HepG2 (cell line): Measurements from ENCODE around the gene DMXL1. TPM values are rescaled to one million over a fixed set of nuclear protein-coding genes. Genes with fewer than 3 reads are reported as not detected.

ENCODE experiments used
- CREM ChIP-seq, 2 experiments: sonication (generic) in 1 of 2; formaldehyde crosslinking in 1 of 2; IDR thresholded peaks; 2 replicates each; pipeline versions ENCODE4 v1.4.0 to v1.6.1; 2016 to 2020; ENCODE audit warnings: antibody characterized with exemption in 1 of 2, mild to moderate bottlenecking in 1 of 2, missing genetic modification reagents in 1 of 2
- GFI1 ChIP-seq: sonication (generic); formaldehyde crosslinking; IDR thresholded peaks from 2 replicates; pipeline ENCODE4 v1.5.0; 2020; ENCODE audit warnings: missing genetic modification reagents, mild to moderate bottlenecking, borderline replicate concordance
- GZF1 ChIP-seq: sonication (generic); formaldehyde crosslinking; IDR thresholded peaks from 2 replicates; pipeline ENCODE4 v1.5.1; 2020; ENCODE audit warnings: mild to moderate bottlenecking, missing genetic modification reagents
- KLF9 ChIP-seq: IDR thresholded peaks from 2 replicates; pipeline ENCODE4 v1.6.1; 2016; ENCODE audit warnings: low read depth
- MIER3 ChIP-seq: IDR thresholded peaks from 2 replicates; pipeline ENCODE4 v1.6.1; 2016; ENCODE audit warnings: missing compliant biosample characterization, borderline replicate concordance
- PCBP1 ChIP-seq: fragments of 200-400 bp; formaldehyde crosslinking; IDR thresholded peaks from 2 replicates; pipeline ENCODE4 v1.6.1; 2017; ENCODE audit warnings: mild to moderate bottlenecking, low read depth, low read length, borderline replicate concordance
- RFX5 ChIP-seq: IDR thresholded peaks from 2 replicates; pipeline ENCODE4 v1.6.1; 2011; ENCODE audit warnings: low read depth, low read length, improper control_type of control experiment
- SAFB2 ChIP-seq: sonication (generic); formaldehyde crosslinking; IDR thresholded peaks from 2 replicates; pipeline ENCODE4 v1.5.1; 2020; ENCODE audit warnings: missing genetic modification reagents, low read depth, mild to moderate bottlenecking, borderline replicate concordance
- SATB2 ChIP-seq: sonication (generic); formaldehyde crosslinking; IDR thresholded peaks from 2 replicates; pipeline ENCODE4 v1.5.0; 2020; ENCODE audit warnings: missing genetic modification reagents
- SRF ChIP-seq: IDR thresholded peaks from 2 replicates; pipeline ENCODE4 v1.6.1; 2011; ENCODE audit warnings: mild to moderate bottlenecking, low read depth, low read length, moderate library complexity
- TBP ChIP-seq: sonication (generic); formaldehyde crosslinking; IDR thresholded peaks from 2 replicates; pipeline ENCODE4 v1.5.0; 2020; ENCODE audit warnings: missing genetic modification reagents
- TP53 ChIP-seq: sonication (generic); formaldehyde crosslinking; conservative IDR thresholded peaks from 2 replicates; pipeline ENCODE4 v1.4.0; 2020; ENCODE audit warnings: missing genetic modification reagents
- TRAFD1 ChIP-seq: sonication (generic); formaldehyde crosslinking; IDR thresholded peaks from 2 replicates; pipeline ENCODE4 v1.5.1; 2020; ENCODE audit warnings: missing genetic modification reagents, mild to moderate bottlenecking, borderline replicate concordance
- ZFYVE20 ChIP-seq: sonication (generic); formaldehyde crosslinking; IDR thresholded peaks from 2 replicates; pipeline ENCODE4 v1.8.0; 2023; ENCODE audit warnings: low read depth, mild to moderate bottlenecking, moderate library complexity, missing genetic modification reagents, borderline replicate concordance
- ZNF124 ChIP-seq: sonication (generic); formaldehyde crosslinking; IDR thresholded peaks from 2 replicates; pipeline ENCODE4 v1.4.0; 2020; ENCODE audit warnings: missing genetic modification reagents
- ZNF264 ChIP-seq: sonication (generic); formaldehyde crosslinking; IDR thresholded peaks from 2 replicates; pipeline ENCODE4 v1.4.0; 2020; ENCODE audit warnings: missing genetic modification reagents
- ZNF414 ChIP-seq: sonication (generic); formaldehyde crosslinking; IDR thresholded peaks from 2 replicates; pipeline ENCODE4 v1.5.0; 2020; ENCODE audit warnings: missing genetic modification reagents
- ZNF432 ChIP-seq: sonication (generic); formaldehyde crosslinking; IDR thresholded peaks from 2 replicates; pipeline ENCODE4 v1.5.0; 2020; ENCODE audit warnings: missing genetic modification reagents, mild to moderate bottlenecking, borderline replicate concordance
- ZNF572 ChIP-seq: sonication (generic); formaldehyde crosslinking; IDR thresholded peaks from 2 replicates; pipeline ENCODE4 v1.5.1; 2020; ENCODE audit warnings: mild to moderate bottlenecking, missing genetic modification reagents
- ZNF576 ChIP-seq: sonication (generic); formaldehyde crosslinking; IDR thresholded peaks from 2 replicates; pipeline ENCODE4 v1.4.0; 2020; ENCODE audit warnings: mild to moderate bottlenecking, missing genetic modification reagents
- ZNF615 ChIP-seq: sonication (generic); formaldehyde crosslinking; IDR thresholded peaks from 2 replicates; pipeline ENCODE4 v1.5.0; 2020; ENCODE audit warnings: mild to moderate bottlenecking, missing genetic modification reagents, borderline replicate concordance
- ZSCAN21 ChIP-seq: sonication (generic); formaldehyde crosslinking; IDR thresholded peaks from 2 replicates; pipeline ENCODE4 v1.8.0; 2022; ENCODE audit warnings: mild to moderate bottlenecking, missing genetic modification reagents, moderate library complexity, borderline replicate concordance
- polyA plus RNA-seq, 8 experiments: library from polyadenylated mRNA; depleted of rRNA in 3 of 8; stranded (reverse) in 7 of 8; unstranded in 1 of 8; fragments of >200 nt; fragmentation: Illumina TruSeq in 4 of 8; extraction: Trizol in 4 of 8; gene quantifications; 2 replicates each; pipeline versions ENCODE4 v1.2.1 to v1.2.3, GENCODE V29; 2011 to 2016; ENCODE audit warnings: low read depth in 4 of 8, missing spikeins in 1 of 8, mixed read lengths in 1 of 8; ENCODE audit not compliant: insufficient read depth in 1 of 8
- total RNA-seq, 5 experiments: library from RNA; depleted of rRNA; stranded (reverse); fragments of >200 nt; fragmentation: Illumina TruSeq; extraction: Trizol; gene quantifications; 2 replicates each; pipeline ENCODE4 v1.2.3, GENCODE V29; 2016; ENCODE audit warnings: low read depth in 1 of 5

Gene DMXL1
- total and polyA plus RNA-seq, 2 of the 13 experiments (the other 11 are each of a cell fraction or from before 2014, with no cell fraction given): 6.9 to 18.6 TPM

- TF ChIP-seq CREM (IDR thresholded peaks at IDR 0.05): peak; percentile 88
- TF ChIP-seq CREM (CRISPR knock-in tag; IDR thresholded peaks at IDR 0.05): no peak
- TF ChIP-seq TBP (CRISPR knock-in tag): 0 out of 2 replicates have a peak, but pooled peaks have one; percentile 73
- 0 out of 2 replicates have a peak, but pooled peaks have one; percentile 43 for TF ChIP-seq TP53 (CRISPR knock-in tag)
- no peak for TF ChIP-seq ZNF432
- no peak for TF ChIP-seq ZNF264 (CRISPR knock-in tag)
- no peak for TF ChIP-seq ZFYVE20 (CRISPR knock-in tag)
- no peak for TF ChIP-seq PCBP1
- TF ChIP-seq TRAFD1: no peak
- TF ChIP-seq KLF9: no peak
- no peak for TF ChIP-seq ZNF576 (CRISPR knock-in tag)
- TF ChIP-seq GFI1 (CRISPR knock-in tag): no peak
- TF ChIP-seq ZNF615 (CRISPR knock-in tag): no peak
- TF ChIP-seq MIER3: 0 out of 2 replicates have a peak, but pooled peaks have one; percentile 30
- no peak for TF ChIP-seq GZF1 (CRISPR knock-in tag)
- TF ChIP-seq ZSCAN21: no peak
- peak; percentile 99 for TF ChIP-seq RFX5
- TF ChIP-seq ZNF124 (CRISPR knock-in tag): no peak
- TF ChIP-seq SRF: no peak
- TF ChIP-seq SAFB2: no peak
- TF ChIP-seq ZNF414 (CRISPR knock-in tag): no peak
- TF ChIP-seq ZNF572 (CRISPR knock-in tag): no peak
- TF ChIP-seq SATB2 (CRISPR knock-in tag): no peak
Measured at GRCh38 chr5:119267958-119268386, 197.1 kb downstream of the DMXL1 start (continued).
